Neural cell (in vitro differentiated cells): Measurements from ENCODE around the gene GRIN1.

Experiments
- EP300 ChIP-seq: fragments of 450-650 bp; conservative IDR thresholded peaks from 2 replicates; pipeline ENCODE4 v1.6.1; 2014; ENCODE audit warnings: antibody characterized with exemption, mild to moderate bottlenecking, moderate library complexity; ENCODE audit not compliant: poor library complexity, severe bottlenecking
- POLR2AphosphoS5 ChIP-seq: IDR thresholded peaks from 2 replicates; pipeline ENCODE4 v1.6.1; 2012
- TAF1 ChIP-seq: IDR thresholded peaks from 2 replicates; pipeline ENCODE4 v1.6.1; 2012; ENCODE audit warnings: low read depth
- TF ChIP-seq, protein P1 (sequence below): fragments of 450-650 bp; IDR thresholded peaks from 2 replicates; pipeline ENCODE4 v1.5.1; 2014; ENCODE audit warnings: antibody characterized with exemption, mild to moderate bottlenecking, moderate library complexity; ENCODE audit not compliant: poor library complexity, severe bottlenecking
- TF ChIP-seq, protein P2 (sequence below): IDR thresholded peaks from 2 replicates; pipeline ENCODE4 v1.6.1; 2012; ENCODE audit warnings: borderline replicate concordance

DNA sequence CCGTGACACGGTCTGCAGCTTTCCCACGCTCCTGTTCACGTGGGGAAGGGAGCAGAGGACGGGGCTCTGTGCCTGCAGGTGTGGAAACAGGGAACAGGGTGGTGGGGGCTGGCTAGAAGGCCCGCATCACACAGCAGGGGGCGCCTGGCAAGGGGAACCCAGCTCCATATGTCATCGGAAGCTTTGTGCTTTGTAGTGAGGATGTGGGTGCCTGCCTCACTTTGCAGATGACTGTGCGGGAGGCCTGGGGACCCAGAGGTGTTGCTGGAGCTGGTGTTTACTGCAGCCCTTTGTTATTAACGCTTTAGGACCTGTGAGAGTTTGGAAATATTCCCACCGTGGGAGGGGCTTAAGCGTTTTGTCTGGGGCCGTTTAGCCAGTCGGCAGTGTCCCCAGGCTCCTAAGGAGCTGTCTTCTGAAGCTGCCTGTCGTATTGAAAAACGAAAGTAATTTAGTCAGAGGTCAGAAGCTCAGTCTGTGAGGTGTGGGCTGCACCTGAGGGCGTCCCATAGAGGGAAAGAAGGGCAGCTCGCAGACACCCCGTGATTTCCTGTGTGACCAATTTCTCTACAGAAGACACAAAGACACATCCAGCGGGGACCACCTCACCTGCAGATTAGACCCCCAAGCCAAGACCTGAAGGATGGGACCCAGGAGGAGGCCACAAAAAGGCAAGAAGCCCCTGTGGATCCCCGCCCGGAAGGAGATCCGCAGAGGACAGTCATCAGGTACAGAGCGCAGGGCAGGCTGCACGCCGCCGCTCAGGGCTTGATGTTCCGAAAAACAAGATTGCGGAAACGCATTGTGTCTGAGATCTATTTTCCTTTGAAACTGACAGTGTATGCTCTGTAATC, 43.1 kb upstream of the GRIN1 start:
- TF ChIP-seq EP300: no peak
- TF ChIP-seq, protein P1, sequence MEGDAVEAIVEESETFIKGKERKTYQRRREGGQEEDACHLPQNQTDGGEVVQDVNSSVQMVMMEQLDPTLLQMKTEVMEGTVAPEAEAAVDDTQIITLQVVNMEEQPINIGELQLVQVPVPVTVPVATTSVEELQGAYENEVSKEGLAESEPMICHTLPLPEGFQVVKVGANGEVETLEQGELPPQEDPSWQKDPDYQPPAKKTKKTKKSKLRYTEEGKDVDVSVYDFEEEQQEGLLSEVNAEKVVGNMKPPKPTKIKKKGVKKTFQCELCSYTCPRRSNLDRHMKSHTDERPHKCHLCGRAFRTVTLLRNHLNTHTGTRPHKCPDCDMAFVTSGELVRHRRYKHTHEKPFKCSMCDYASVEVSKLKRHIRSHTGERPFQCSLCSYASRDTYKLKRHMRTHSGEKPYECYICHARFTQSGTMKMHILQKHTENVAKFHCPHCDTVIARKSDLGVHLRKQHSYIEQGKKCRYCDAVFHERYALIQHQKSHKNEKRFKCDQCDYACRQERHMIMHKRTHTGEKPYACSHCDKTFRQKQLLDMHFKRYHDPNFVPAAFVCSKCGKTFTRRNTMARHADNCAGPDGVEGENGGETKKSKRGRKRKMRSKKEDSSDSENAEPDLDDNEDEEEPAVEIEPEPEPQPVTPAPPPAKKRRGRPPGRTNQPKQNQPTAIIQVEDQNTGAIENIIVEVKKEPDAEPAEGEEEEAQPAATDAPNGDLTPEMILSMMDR: no peak
- no peak for TF ChIP-seq POLR2AphosphoS5
- TF ChIP-seq, protein P2, sequence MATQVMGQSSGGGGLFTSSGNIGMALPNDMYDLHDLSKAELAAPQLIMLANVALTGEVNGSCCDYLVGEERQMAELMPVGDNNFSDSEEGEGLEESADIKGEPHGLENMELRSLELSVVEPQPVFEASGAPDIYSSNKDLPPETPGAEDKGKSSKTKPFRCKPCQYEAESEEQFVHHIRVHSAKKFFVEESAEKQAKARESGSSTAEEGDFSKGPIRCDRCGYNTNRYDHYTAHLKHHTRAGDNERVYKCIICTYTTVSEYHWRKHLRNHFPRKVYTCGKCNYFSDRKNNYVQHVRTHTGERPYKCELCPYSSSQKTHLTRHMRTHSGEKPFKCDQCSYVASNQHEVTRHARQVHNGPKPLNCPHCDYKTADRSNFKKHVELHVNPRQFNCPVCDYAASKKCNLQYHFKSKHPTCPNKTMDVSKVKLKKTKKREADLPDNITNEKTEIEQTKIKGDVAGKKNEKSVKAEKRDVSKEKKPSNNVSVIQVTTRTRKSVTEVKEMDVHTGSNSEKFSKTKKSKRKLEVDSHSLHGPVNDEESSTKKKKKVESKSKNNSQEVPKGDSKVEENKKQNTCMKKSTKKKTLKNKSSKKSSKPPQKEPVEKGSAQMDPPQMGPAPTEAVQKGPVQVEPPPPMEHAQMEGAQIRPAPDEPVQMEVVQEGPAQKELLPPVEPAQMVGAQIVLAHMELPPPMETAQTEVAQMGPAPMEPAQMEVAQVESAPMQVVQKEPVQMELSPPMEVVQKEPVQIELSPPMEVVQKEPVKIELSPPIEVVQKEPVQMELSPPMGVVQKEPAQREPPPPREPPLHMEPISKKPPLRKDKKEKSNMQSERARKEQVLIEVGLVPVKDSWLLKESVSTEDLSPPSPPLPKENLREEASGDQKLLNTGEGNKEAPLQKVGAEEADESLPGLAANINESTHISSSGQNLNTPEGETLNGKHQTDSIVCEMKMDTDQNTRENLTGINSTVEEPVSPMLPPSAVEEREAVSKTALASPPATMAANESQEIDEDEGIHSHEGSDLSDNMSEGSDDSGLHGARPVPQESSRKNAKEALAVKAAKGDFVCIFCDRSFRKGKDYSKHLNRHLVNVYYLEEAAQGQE: no peak
- TF ChIP-seq TAF1: no peak
